Suppressor macrophage treated with lipopolysaccharide for 1 hour (primary cell): ENCODE results near the gene PEX26.
"Not testable (repeated sequence)": the region's sequence is repeated elsewhere in the genome, so short reads cannot be mapped to it uniquely, and the experiment has no call there.

Source experiments
- DNase-seq, 3 donors: peaks; one replicate each; pipeline ENCODE4 v3.0.0-alpha.2; 2020 to 2022

PEX26 gene

DNA sequence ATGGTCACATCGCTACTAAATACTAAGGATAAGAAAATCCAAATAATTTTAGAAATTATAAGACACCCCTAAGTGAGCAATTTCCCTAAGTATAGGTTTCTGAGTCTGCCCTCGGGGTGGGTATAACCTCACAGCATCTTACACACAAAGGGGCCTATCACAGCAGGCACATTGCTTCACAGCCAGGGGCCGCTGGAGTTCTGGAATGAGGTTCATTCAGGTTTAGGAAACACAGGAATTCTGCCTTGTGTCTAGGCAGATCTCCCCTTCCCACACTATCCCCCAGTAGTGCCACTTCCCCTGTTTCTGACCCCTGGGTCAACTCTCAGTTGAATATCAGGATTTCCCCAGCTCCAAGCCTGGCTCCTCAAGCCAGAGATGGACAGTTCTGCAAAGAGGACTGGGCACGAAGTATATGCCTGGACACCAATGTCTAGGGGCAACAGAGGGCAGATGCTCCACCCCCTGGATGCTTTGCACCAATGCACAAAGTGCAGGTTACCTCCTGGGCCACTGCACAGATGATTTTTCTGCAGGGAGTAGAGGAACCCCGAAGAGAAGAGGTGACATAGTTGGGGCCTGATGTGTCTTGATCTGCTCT, 44.3 kb downstream of the PEX26 start:
- no peak for DNase-seq

DNA sequence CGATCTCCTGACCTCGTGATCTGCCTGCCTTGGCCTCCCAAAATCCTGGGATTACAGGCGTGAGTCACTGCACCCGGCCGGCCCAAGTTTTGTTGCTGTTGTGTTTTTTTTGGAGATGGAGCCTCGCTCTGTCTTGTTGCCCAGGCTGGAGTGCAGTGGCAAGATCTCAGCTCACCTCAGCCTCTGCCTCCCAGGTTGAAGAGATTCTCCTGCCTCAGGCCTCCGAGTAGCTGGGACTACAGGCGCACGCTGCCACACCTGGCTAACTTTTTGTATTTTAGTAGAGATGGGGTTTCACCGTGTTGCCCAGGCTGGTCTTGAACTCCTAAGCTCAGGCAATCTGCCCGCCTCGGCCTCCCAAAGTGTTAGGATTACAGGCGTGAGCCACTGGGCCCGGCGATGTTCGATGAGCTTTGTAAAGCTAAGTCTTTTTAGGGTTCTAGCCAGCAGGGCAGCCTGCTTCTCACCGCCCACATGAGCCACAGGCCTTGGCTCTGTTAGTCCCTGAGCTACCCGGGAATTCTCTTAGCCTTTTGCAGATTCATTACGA, 45.8 kb downstream of the PEX26 start:
- not testable (repeated sequence) for DNase-seq

DNA sequence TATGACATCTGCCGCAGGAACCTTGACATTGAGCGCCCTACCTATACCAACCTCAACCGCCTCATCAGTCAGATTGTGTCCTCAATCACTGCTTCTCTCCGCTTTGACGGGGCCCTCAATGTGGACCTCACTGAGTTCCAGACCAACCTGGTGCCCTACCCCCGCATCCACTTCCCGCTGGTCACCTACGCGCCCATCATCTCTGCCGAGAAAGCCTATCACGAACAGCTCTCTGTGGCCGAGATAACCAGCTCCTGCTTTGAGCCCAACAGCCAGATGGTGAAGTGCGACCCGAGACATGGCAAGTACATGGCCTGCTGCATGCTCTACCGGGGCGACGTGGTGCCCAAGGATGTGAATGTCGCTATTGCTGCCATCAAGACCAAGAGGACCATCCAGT, 48.8 kb downstream of the PEX26 start:
- DNase-seq: no peak

DNA sequence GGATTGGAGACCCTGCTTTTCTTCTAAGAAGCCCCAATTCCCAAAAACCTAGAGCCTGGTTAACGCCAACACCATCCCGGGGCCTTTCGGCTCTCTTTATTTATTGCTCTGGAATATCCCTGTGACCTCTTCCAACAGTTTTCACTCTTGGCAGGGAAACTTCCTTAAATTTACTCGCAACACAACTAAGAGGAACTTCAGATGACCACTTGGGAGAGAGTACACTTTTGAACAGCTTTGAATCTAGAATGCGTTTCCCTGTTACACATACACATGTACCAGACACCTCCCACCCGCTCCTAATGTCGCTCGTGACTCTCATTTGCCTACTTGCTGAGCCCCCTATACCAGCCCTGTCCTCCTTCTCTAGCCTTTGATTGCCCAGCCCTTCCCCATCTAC, 52.2 kb downstream of the PEX26 start:
- DNase-seq: peak; percentile 37 to 70 (median 43)

DNA sequence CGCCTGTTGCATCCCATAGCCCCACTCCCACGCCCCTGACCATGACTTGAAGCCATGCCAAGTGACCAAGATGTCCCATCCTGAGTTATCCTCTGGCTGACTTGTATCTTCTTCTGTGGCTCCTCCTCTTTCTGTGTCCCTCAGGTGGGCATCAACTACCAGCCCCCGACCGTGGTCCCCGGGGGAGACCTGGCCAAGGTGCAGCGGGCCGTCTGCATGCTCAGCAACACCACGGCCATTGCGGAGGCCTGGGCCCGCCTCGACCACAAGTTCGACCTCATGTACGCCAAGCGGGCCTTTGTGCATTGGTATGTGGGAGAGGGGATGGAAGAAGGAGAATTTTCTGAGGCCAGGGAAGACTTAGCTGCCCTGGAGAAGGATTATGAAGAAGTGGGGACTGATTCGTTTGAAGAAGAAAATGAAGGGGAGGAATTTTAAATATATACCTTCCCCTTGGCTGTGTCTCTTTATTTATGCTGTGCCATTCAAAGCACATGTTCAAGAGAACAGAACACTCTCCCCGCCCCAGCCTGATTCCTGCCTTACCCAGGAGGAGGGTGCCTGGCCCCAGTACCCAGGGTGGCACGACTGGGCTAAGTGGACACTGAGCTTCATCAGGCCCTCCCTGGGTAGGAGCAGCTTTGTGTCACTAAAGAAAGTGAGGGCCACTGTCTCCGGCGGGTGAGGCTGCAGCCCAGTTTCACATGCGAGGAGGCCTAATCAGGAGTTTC, 53.1 kb downstream of the PEX26 start:
- no peak for DNase-seq

DNA sequence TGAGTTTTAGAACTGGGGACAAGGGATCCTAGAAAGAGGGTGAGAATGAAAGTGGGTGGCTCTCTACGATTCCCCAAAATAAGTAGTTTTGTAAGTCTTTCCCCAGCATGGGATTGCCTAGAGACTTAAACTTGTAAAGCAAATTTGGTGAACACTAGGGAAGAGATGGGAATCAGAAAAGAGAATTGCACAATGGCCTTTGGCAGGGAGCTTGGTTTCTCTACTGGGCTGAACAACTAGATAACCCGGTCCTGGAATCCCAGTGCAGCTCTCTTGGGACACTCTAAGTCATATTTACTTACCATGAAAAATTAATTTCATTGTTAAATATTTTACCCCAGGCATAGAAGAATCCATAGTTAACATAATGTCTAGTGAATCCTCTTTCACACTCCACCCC, 55.7 kb downstream of the PEX26 start:
- DNase-seq: no peak

DNA sequence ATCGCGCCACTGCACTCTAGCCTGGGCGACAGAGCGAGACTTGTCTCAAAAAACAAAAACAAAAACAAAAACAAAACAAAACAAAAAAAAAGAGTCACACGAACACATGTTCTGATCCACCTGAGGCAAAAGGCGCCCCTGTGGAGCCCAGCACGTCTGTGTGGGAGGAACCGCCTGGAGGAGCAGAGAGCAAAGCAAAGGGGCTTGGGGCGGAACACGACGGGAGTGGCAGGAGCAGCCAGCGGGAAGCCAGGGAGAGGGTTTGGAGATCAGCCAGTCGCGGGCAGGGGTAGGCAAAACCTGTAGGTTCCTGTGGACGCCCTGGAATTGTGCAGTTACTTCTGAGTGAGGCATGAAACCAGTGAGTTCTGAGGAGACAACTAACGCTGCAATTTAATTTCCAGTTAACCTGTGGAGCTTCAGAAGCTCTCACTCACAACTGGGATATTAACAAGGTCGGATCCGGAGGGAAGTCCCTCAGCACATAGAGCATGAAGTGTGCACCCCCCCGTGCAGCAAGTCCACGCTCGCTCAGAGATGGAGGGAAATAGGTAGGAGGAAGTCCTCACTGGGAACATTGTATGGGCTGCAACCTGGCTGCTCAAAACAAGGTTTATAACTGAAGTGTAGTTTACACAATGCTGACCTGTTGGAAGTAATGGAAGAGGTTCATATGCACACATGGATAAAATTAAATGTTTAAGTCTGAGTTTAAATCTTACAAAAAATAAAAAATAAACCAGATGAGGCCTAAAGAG, 59.0 kb downstream of the PEX26 start:
- DNase-seq: no peak

DNA sequence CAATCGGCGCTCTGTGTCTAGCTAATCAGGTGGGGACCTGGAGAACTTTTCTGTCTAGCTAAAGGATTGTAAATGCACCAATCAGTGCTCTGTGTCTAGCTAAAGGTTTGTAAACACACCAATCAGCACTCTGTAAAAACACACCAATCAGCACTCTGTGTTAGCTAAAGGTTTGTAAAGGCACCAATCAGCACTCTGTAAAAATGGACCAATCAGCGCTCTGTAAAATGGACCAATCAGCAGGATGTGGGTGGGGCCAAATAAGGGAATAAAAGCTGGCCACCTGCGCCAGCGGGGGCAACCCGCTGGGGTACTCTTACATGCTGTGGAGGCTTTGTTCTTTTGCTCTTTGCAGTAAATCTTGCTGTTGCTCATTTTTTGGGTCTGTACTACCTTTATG, 63.2 kb downstream of the PEX26 start:
- not testable (repeated sequence) for DNase-seq

DNA sequence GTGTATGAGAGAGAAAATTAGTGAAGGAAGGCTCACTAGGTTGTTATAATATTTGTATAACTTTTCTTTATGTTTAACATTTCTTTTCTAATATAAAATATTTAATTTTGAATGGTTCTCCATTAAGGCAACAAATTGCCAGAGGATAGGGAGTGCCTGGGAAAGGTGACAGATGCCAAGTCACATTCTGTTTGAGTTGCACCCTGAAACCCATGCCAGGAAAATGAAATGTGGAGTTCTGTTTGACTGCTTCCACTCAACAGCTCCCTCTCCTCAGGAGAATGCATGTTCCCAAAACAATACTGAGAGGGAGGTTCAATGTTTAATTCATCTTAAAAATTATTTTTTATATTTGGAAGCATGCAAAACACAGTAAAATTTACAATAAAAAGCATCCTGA, 66.3 kb downstream of the PEX26 start:
- DNase-seq: no peak

DNA sequence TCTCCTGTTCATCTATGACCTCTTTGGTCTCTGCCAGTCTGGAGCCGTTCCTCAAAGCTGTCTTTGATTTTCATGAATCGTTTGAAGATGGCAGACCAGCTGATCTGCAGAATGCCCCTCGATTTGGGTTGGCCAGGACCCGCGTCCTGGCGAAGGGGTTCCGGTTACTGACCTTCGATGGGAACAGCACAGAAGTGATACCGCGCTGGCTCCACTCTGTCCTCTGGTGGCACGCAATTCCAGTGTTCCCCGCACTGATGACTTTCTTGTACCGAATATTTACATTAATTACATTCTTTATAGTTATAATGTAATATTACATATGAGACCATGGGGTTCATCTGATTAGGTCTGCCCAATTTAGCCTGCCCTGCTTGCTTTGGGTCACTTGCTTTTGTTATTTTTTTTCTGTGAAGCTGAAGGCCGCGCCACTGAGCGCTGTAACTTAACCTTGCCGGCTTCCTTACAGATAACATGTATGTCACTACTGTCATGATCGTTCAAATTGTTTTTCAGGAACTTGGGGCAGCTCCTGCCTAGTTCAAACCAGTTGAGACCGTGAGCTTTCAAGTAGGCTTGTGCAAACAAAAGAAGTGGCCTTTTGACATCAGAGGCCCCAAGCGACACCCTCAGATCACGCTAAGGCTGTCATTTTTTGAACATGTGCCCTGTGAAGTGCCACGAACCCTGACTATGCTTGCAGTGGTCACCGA, 68.0 kb downstream of the PEX26 start:
- DNase-seq: no peak

DNA sequence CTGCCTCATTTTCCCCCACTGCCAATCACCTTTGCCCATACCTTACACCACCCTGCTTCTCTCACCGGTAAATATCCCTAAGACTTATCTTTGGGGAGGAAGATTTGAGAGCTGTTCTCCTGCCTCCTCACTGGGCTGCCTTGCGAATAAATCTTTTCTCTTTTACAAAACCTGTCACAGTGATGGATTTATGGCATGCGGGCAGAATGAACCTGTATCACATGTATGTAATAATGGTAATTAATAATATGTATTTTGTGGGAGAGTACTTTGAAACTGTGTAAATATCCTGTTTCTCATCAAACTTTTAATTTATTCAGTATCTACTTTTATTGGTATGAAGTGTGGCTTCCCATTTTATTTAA, 68.6 kb downstream of the PEX26 start:
- DNase-seq: no peak

DNA sequence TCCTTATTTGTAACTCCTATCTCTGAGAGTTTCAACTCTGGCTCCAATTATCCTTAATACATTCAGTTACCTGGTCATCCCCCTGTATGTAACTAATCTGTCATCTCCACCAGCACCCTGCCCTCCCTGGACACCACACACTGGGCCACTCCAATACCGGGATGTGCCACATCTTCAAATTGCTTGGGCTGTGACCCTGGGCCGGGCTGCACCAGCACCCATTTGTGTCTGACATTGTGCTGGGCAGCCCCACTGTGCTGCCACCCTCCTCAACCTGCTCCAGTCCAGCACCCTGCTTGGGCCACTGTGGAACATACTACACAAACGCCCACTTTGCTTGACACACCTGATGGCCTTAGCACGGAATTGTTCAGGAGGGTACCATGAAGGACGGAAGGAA, 70.0 kb downstream of the PEX26 start:
- no peak for DNase-seq

DNA sequence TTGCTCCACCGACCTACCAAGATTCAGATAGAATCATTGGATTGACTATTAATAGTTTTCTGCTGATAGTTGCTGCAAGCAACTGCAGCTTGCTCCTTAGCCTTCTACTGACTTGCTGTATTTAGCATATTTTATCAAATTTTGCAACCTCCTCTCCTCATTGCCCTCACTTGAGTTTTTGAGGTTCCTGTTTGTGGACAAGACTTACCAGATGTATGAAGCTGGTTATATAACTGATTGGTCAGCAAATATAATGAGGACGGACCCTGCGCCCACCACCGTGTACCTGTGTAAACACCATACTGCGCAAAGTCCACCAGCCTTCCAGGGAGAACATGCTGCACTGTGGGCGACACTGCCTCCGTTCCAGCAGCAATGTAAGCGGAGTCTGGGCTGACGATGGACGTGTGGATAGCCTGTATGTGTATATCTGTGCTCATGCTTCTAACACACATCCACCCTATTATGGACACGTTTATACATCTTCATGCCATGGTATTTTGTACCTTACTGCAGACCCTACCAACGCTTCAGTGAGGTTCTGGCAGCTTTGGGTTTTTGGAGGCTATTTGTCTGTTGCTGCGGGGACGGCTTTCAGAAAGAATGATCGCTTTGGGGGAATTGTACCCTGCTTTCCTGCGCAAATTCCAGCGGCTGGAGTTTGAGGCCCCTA, 70.6 kb downstream of the PEX26 start:
- DNase-seq: peak in 1 of 3 donors; percentile 30

DNA sequence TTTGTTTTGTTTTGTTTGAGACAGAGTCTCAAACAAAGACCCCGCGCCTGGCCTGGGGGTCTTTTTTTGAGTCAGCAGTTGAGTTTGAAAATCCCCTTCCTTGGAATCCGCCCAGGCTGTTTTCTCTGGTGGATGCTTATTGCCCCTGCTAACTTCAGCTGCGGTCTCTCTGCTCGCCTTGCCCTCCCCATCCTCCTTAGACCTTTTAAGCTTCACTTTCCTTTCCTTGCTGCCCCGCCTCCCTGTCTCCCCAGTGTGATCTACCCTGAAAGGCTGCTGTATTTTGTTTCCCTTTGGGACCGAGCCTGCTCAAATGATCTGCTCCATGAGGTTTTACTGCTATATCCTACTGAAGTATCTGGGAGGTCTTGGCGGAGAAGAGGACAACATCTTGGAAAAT, 74.7 kb downstream of the PEX26 start:
- no peak for DNase-seq

DNA sequence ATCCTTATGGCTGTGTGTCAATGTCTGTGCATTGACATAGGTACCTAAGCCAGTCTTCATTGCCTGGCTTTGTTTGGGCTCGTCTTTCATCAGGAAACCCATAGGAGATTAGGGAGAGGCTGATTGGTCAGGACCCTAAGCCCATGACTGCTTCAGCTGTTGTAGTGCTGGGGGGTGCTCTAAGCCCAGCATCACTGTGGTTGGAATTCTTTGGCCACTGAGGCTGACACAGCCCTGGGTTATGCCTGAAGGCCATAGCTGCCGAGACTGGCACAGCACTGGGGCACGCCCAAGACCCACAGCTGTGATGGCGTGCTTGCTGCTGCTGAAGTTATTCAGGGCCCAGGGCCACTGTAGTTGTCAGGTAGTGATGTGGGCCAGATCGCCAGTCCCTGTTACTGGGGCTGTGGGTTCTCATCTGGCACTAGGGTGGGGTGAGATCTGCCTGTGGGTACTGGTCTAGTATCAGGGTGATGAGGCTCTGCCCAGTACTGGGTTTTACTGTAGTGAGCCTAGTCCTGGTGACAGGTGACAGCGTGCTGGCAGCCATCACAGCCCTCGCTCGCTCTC, 77.1 kb downstream of the PEX26 start:
- peak in 1 of 3 donors; percentile 13 for DNase-seq
